Fibroblast of peridontal ligament (primary cell): ENCODE results near the gene MRPS23.
"Not testable (repeated sequence)": the region's sequence is repeated elsewhere in the genome, so short reads cannot be mapped to it uniquely, and the experiment has no call there.

ENCODE experiments used
- DNase-seq: peaks from one replicate; pipeline ENCODE4 v3.0.0-alpha.2; 2010; ENCODE audit errors: extremely low read depth

Gene MRPS23

DNA sequence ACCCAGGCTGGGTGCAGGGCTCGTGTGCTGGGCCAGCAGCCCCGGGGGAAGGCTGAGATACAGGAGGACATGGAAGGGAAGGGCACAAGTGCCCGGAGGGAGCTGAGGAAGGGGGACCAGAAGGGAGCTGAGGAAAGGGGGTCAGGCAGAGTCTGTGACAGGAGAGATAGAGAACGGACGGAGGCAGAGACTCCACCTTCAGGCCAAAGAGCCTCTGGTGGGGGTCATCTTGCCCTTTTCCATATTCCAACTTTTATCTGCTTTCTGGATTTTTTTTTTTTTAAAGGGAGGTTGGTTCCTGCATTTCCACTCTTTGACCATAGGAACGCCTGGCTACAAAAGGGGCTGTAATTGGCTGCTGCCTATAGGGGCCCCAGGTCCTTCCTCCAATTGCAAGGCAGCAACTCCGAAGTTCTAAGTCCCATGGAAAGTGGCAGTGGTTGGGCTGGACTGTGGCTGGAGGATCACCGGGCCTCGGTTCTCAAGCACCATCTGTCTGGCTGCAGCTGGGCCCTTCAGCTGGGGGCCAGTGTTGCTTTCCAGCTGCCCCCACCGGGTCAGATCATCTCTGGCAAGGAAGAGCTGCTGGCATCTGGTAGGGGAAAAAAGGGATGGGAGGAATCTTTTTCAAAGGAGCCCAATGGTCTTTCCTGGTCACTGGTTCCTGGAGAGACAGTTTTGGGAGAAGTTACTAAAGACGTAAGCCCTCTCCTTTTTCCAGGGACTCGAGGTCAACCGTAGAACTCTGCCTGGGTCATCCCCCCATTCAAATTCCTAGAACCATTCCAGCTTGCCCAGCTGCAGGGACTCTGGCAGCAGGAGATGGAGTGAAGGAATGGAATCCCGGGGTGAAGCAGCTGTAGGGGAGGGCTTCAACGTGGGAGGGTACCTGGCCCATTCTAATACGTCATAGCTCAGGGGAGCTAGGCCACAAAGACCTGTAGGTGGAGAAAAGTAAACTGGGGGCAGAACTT is 13.1 kb upstream of the MRPS23 start:
- DNase-seq = no peak

DNA sequence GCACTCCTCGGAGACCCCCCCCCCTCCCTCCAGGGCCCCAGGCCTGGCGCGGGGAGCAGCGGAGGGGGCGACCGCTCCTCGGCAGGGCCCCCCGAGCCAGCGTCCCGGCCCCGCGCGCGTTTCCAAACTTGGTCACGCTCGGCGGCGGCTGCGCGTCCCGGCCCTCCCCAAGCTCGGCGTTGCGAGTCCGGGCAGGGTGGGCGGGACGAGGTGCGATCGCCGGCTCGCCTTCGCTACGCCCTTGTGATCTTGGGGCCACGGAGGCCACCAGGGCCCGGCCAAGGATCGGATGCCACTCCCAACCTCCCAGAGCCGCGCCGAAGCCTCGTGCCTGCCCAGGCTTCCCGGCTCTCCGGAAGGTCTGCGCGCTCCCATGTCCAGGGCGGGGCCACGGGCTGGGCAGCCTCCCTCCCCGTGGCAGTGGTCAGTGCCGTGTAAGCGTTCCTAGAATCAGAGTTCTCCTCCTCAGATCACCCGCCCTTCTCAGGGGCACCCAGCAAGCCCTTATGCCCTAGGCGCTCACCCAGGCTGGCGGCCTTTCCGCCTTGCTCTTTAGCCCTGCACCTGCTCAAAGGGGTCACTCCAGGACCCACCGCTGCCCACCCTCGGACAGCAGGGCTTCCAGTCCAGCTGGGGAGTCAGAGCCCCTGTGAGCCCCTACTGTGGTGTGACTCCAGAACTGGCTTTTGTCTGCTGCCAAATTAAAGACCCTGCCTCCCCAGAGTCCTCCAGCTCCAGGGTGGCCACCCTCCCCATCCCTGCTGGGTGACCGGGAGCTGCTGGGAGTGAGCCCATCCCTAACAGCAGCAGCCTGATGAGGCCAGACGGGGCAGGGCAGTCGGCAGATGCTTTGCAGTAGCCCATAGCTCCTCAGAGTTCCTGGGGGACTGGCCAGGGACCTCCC is 12.2 kb upstream of the MRPS23 start:
- peak; percentile 40 for DNase-seq

DNA sequence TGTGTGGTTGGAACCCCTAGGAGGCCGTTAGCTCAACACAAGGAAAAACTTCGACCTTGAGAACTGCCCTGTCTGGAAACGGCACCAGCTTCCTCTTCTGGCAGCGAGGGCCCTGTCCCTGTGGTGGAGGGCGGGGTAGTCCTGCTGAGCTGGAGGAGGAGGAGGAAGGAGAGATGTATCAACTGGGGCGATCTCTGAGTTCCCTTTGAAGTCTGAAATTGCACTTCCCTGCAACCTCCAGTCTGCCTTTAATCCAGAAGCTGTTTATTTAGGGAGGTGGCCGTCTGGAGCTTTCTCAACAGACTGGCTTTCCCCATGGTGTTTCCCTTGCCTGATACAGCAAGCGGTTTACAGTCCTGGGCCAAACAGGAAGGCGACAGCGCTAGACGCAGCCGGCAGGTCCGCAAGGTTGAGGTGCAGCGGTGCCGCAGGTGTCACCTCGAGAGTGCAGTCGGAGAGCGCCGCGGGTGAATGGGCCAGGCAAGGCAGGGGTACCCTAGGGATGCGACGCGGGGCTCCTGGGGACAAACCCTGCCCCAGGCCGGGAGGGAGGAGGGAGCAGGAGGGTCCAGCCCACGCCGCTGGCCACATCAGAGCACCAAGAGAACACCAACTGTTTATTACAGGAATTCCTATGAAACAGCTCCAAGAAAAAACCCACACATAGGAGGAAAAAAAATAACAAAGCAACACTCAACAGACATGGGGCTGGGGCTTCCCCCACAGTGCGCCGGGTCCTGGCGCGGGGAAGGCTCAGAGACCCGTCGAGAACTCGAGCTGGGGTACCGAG is 11.4 kb upstream of the MRPS23 start:
- peak; percentile 53 for DNase-seq

DNA sequence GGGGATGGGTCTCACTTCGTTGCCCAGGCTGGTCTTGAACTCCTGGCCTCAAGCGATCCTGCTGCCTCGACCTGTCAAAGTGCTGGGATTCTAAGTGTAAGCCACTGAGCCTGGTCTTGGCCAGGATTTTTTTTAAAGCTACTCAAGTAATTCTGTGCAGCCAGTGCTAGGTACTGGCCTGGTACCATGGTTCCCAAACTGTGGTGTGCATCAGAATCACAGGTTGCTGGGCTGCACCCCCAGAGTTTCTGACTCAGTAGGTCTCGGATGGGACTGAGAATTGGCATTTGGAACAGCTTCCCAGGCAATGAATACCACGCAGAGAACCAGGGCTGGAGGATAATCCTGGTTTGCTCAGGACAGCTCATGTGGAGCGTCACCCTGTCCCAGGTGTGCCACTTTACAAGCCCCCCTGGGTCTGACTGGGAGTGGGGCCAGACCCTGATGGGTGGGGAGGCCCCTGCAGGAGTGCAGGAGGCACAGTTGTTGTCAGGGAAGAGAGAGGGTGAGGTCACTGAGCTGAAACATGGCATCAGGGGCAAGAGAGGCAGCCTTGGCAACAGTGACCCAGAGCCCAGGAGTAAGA is 10.7 kb upstream of the MRPS23 start:
- no peak for DNase-seq

DNA sequence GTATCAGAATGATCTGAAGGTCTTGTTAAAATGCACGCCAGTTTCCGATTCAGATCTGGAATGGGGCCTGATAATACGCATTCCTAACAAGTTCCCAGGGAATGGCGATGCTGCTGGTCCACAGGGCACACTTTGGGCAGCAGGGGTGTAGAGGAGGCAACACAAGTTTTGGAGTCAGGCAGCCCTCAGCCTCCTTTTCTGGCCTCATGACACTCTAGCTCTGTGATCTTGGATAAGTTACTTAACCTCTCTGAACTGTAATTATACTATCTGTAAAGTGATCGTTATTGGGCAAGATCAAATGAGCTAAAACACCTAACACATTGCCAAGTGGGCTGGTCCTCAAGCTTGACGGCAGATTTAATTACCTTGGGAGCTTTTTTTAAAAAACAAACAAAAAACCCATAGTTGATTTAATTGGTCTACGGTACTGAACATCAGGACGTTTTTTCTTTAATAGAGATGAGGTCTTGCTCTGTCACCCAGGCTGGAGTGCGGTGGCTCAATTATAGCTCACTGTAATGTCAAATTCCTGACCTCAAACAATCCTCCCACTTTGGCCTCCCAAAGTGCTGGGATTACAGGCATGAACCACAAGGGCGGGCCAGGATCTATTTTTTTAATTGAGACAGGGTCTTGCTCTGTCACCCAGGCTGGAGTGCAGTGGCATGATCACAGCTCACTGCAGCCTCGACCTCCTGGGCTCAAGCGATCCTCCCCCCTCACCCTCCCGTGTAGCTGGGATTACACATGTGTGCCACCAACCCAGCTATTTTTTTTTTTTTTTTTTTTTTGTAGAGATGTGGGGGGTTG is 10.0 kb upstream of the MRPS23 start:
- no peak for DNase-seq

- no peak for DNase-seq
Observed at GRCh38 chr17:57858838-57859237, 9.0 kb upstream of the MRPS23 start.

- no peak for DNase-seq
Observed at GRCh38 chr17:57856792-57857620, 7.2 kb upstream of the MRPS23 start.

DNA sequence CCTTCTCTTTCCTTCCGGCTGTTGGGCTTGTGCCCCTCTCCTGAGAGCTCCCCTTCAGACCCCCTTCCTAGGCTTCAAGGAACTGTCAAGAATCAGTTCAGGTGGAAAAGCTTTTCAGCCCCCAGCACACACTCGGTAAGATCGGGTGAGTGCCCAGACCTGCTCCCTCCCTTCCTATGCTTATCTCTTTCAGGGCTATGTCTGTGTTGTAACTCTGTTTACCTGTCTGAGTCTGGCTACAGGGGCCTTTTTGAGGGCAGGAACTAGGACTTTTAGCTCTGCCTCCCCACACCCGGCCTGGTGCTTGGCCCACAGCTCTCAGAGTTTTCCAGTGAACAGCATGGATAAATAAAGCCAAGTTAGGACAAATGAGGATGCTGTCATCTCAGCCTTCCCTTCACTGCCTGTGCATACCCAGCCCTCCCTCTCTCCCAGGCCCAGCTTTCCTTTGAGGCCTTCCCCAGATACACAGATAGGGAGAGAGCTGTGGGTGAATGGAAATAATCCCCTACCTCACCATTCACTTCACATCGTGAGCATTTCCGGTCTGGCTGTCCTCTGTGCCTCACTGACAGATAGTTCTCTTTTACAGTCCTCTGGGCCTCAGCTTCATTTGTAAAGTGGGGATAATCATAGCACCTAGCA is 5.7 kb upstream of the MRPS23 start:
- no peak for DNase-seq

DNA sequence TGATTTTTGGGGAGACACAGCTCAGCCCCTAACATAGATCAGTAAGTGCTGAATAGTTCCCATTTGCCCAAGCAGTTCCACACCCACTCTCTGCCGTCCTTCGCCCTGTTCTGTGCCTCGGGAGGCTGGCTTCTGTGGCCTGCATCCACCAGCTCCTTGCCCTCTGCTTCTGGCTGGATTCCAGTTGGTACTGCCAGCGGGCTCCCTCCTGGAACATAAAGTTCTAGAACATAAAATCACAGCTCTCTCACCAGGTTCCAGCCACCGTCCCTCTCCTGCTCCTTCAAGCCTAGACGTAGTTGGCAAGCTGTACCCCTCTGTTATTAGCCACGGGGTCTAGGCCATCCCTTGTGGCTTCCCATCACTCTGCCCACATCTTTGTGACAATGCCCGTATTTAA is 3.9 kb upstream of the MRPS23 start:
- no peak for DNase-seq

DNA sequence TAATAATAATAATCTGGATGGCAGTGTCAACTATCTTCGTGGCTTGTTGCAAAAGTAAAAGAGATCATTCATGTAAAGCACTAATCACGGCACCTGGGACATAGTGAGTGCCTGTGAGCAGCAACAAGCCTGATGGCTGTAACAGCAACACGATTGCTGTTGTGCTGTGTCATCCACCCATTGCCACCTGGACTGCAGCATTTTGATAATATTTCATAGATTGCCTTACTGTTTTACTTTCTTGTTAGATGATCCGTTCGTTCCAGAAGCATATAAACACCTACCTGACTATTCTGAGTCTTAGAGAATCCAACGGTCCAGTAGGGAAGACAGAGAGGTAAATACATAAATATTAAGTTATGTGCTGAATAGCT is 3.1 kb upstream of the MRPS23 start:
- DNase-seq = no peak

DNA sequence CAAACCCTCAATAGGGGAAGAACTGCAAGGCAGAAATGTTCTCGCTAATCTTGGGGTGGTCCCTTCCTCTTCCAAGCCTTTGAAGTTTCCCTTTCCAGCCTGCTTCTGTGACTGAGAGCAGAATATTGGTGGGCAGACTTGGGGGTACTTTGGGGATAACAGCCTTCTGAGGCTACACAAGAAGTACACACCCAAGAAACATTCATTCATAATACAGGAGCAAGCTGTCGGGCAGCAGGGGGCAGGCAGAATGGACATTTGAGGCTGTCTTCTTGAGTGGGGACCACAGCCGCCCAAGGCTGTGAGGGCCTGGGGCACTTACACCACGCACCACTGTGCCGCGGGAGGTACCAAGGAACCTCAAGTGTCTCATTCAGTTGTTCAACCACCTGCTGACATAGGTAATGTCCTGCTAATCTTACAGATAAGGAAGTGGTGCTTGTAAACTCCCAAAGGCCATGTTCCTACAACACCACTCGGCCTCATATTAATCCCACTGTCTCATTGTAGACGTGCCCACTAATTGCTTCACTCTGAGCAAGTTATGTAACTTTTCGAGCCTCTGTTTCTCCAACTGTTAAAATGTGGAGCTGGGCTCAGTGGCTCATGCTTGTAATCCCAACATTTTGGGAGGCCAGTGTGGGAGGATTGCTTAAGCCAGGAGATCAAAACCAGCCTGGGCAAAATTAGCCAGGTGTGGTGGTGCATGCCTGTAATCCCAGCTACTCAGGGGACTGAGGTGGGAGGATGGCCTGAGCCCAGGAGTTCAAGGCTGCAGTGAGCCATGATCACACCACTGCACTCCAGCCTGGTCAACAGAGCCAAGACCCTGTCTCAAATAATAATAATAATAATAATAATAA is 2.5 kb upstream of the MRPS23 start:
- DNase-seq = no peak

GRCh38 chr17:57849163-57849873 is 526 bp downstream of the MRPS23 start:
- DNase-seq = no peak

DNA sequence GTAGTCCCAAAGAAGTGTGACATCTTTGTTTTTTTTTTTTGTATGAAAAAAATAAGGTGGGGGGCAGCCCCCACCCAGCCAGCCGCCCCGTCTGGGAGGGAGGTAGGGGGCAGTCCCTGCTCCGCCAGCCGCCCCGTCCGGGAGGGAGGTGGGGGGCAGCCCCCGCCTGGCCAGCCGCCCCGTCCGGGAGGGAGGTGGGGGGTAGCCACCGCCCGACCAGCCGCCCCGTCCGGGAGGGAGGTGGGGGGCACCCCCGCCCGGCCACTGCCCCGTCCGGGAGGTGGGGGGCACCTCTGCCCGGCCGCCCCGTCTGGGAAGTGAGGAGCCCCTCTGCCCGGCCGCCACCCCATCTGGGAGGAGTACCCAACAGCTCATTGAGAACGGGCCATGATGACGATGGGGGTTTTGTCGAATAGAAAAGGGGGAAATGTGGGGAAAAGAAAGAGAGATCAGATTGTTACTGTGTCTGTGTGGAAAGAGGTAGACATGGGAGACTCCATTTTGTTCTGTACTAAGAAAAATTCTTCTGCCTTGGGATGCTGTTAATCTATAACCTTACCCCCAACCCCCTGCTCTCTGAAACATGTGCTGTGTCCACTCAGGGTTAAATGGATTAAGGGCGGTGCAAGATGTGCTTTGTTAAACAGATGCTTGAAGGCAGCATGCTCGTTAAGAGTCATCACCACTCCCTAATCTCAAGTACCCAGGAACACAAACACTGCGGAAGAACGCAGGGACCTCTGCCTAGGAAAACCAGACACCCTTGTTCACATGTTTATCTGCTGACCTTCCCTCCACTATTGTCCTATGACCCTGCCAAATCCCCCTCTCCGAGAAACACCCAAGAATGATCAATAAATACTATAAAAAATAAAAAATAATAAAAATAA is 3.5 kb downstream of the MRPS23 start:
- DNase-seq = not testable (repeated sequence)

- DNase-seq = no peak
Observed at GRCh38 chr17:57842280-57842679, 7.6 kb downstream of the MRPS23 start.

DNA sequence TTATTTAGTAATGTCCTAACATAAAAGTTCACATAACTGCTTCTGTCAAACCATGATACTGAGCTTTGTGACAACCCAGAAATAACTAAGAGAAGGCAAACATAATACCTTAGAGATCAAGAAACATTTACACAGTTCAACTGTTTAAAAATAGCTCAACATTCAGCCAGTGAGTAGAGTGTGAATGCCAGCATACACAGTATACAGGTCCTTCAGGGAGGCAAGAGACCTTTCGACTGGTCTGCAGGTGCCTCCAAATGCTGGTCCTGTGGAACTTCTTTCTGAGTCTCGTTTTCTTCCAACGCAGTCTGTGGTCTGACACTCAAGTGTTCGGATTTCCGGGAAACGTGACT is 10.3 kb downstream of the MRPS23 start:
- no peak for DNase-seq

- DNase-seq = no peak
Observed at GRCh38 chr17:57838857-57839570, 10.8 kb downstream of the MRPS23 start.
